Measurements from ENCODE around the gene SARS2.
A peak's percentile ranks its signal among the peaks of the same experiment; 100 is the strongest.
"Not testable (repeated sequence)": the region's sequence is repeated elsewhere in the genome, so short reads cannot be mapped to it uniquely, and the experiment has no call there.

Gene SARS2

GRCh38 chr19:38880076-38880881, 50.3 kb downstream of the SARS2 start:
- no peak overlapping the region for H3K9ac ChIP-seq (ENCODE audit: low read depth, low read length)
- H3K27ac ChIP-seq (ENCODE audit: low read length) = no peak overlapping the region
- no peaks in the 10 kb centered on the region for H3K9me3 ChIP-seq (ENCODE audit: insufficient read depth, low read depth, low read length)
- H3K27me3 ChIP-seq (ENCODE audit: insufficient read depth, low read length) = no peaks in the 10 kb centered on the region
- H3K4me3 ChIP-seq (ENCODE audit: low read length) = no peak overlapping the region
- H3K4me1 ChIP-seq (ENCODE audit: insufficient read depth, low read length) = peaks cover 3% of the 10 kb centered on the region
- H3K36me3 ChIP-seq (ENCODE audit: insufficient read depth, low read depth, low read length) = no peaks in the 10 kb centered on the region

GRCh38 chr19:38879400-38879751, 51.2 kb downstream of the SARS2 start:
- H3K27ac ChIP-seq (ENCODE audit: low read length) = no peak overlapping the region
- H3K9ac ChIP-seq (ENCODE audit: low read depth, low read length) = no peak overlapping the region

GRCh38 chr19:38878575-38879399, 51.8 kb downstream of the SARS2 start:
- no peak overlapping the region for H3K27ac ChIP-seq (ENCODE audit: low read length)
- no peak overlapping the region for H3K4me3 ChIP-seq (ENCODE audit: low read length)
- no peaks in the 10 kb centered on the region for H3K36me3 ChIP-seq (ENCODE audit: insufficient read depth, low read depth, low read length)
- peaks cover 3% of the 10 kb centered on the region for H3K4me1 ChIP-seq (ENCODE audit: insufficient read depth, low read length)
- no peak overlapping the region for H3K9ac ChIP-seq (ENCODE audit: low read depth, low read length)
- no peaks in the 10 kb centered on the region for H3K9me3 ChIP-seq (ENCODE audit: insufficient read depth, low read depth, low read length)
- H3K27me3 ChIP-seq (ENCODE audit: insufficient read depth, low read length) = no peaks in the 10 kb centered on the region

More at GRCh38 chr19:38879400-38879751, 51.2 kb downstream of the SARS2 start:
- Histone ChIP-seq H3K36me3 (ENCODE audit: insufficient read depth, low read depth, low read length) (no peaks in the 10 kb centered on the region), H3K4me1 (ENCODE audit: insufficient read depth, low read length) (peaks cover 3% of the 10 kb centered on the region), H3K4me3 (ENCODE audit: low read length) (no peak overlapping the region), H3K27me3 (ENCODE audit: insufficient read depth, low read length) (no peaks in the 10 kb centered on the region), H3K9me3 (ENCODE audit: insufficient read depth, low read depth, low read length) (no peaks in the 10 kb centered on the region)

- no peak within 1 kb of the TSS for H3K4me3 ChIP-seq (ENCODE audit: low read length)
- no peak within 1 kb of the TSS for H3K27ac ChIP-seq (ENCODE audit: low read length)
Observed at GRCh38 chr19:38877781-38878574, 52.6 kb downstream of the SARS2 start, which contains the start of gene RINL. Gene RINL (minus strand): TSS chr19:38878275. CDS start chr19:38876742, 1,533 bp downstream.

GRCh38 chr19:38875656-38876395, 54.7 kb downstream of the SARS2 start:
- Histone ChIP-seq H3K4me3 (ENCODE audit: low read length) (no peak overlapping the region), H3K9ac (ENCODE audit: low read depth, low read length) (no peak overlapping the region), H3K27me3 (ENCODE audit: insufficient read depth, low read length) (peaks cover 6% of the 10 kb centered on the region), H3K4me1 (ENCODE audit: insufficient read depth, low read length) (peaks cover 3% of the 10 kb centered on the region), H3K27ac (ENCODE audit: low read length) (no peak overlapping the region), H3K36me3 (ENCODE audit: insufficient read depth, low read depth, low read length) (no peaks in the 10 kb centered on the region), H3K9me3 (ENCODE audit: insufficient read depth, low read depth, low read length) (no peaks in the 10 kb centered on the region)

More at GRCh38 chr19:38877781-38878574, 52.6 kb downstream of the SARS2 start, which contains the start of gene RINL:
- Histone ChIP-seq H3K4me1 (ENCODE audit: insufficient read depth, low read length) (peaks cover 3% of the 10 kb centered on the region), H3K36me3 (ENCODE audit: insufficient read depth, low read depth, low read length) (no peaks in the 10 kb centered on the region), H3K27me3 (ENCODE audit: insufficient read depth, low read length) (no peaks in the 10 kb centered on the region), H3K9me3 (ENCODE audit: insufficient read depth, low read depth, low read length) (no peaks in the 10 kb centered on the region), H3K9ac (ENCODE audit: low read depth, low read length) (no peak within 1 kb of the TSS)

GRCh38 chr19:38873400-38873799, 57.2 kb downstream of the SARS2 start:
- H3K27ac ChIP-seq (ENCODE audit: low read length); H3K9me3 ChIP-seq (ENCODE audit: insufficient read depth, low read depth, low read length); H3K4me1 ChIP-seq (ENCODE audit: insufficient read depth, low read length); H3K36me3 ChIP-seq (ENCODE audit: insufficient read depth, low read depth, low read length); H3K9ac ChIP-seq (ENCODE audit: low read depth, low read length); H3K4me3 ChIP-seq (ENCODE audit: low read length): not testable (repeated sequence)
- H3K27me3 ChIP-seq (ENCODE audit: insufficient read depth, low read length) = peaks cover 29% of the 10 kb centered on the region

GRCh38 chr19:38870612-38871011, 60.0 kb downstream of the SARS2 start:
- Histone ChIP-seq H3K9me3 (ENCODE audit: insufficient read depth, low read depth, low read length) (no peaks in the 10 kb centered on the region), H3K4me1 (ENCODE audit: insufficient read depth, low read length) (no peaks in the 10 kb centered on the region)

GRCh38 chr19:38869836-38870607, 60.5 kb downstream of the SARS2 start:
- no peak overlapping the region for H3K27ac ChIP-seq (ENCODE audit: low read length)
- H3K36me3 ChIP-seq (ENCODE audit: insufficient read depth, low read depth, low read length) = no peaks in the 10 kb centered on the region
- peak overlapping the region; percentile 62 for H3K4me3 ChIP-seq (ENCODE audit: low read length)
- H3K27me3 ChIP-seq (ENCODE audit: insufficient read depth, low read length) = peaks cover 29% of the 10 kb centered on the region
- no peak overlapping the region for H3K9ac ChIP-seq (ENCODE audit: low read depth, low read length)
- no peaks in the 10 kb centered on the region for H3K9me3 ChIP-seq (ENCODE audit: insufficient read depth, low read depth, low read length)
- no peaks in the 10 kb centered on the region for H3K4me1 ChIP-seq (ENCODE audit: insufficient read depth, low read length)

More at GRCh38 chr19:38870612-38871011, 60.0 kb downstream of the SARS2 start:
- no peaks in the 10 kb centered on the region for H3K36me3 ChIP-seq (ENCODE audit: insufficient read depth, low read depth, low read length)
- peaks cover 29% of the 10 kb centered on the region for H3K27me3 ChIP-seq (ENCODE audit: insufficient read depth, low read length)
- H3K9ac ChIP-seq (ENCODE audit: low read depth, low read length) = no peak overlapping the region
- H3K27ac ChIP-seq (ENCODE audit: low read length) = no peak overlapping the region
- no peak overlapping the region for H3K4me3 ChIP-seq (ENCODE audit: low read length)

GRCh38 chr19:38869160-38869835, 61.3 kb downstream of the SARS2 start:
- peak overlapping the region; percentile 62 for H3K4me3 ChIP-seq (ENCODE audit: low read length)
- H3K4me1 ChIP-seq (ENCODE audit: insufficient read depth, low read length) = no peaks in the 10 kb centered on the region
- no peak overlapping the region for H3K27ac ChIP-seq (ENCODE audit: low read length)
- no peak overlapping the region for H3K9ac ChIP-seq (ENCODE audit: low read depth, low read length)
- H3K27me3 ChIP-seq (ENCODE audit: insufficient read depth, low read length) = peaks cover 29% of the 10 kb centered on the region
- no peaks in the 10 kb centered on the region for H3K36me3 ChIP-seq (ENCODE audit: insufficient read depth, low read depth, low read length)
- no peaks in the 10 kb centered on the region for H3K9me3 ChIP-seq (ENCODE audit: insufficient read depth, low read depth, low read length)

- Histone ChIP-seq H3K36me3 (ENCODE audit: insufficient read depth, low read depth, low read length) (no peaks in the 10 kb centered on the region), H3K27ac (ENCODE audit: low read length) (no peak overlapping the region), H3K9ac (ENCODE audit: low read depth, low read length) (no peak overlapping the region), H3K9me3 (ENCODE audit: insufficient read depth, low read depth, low read length) (no peaks in the 10 kb centered on the region), H3K4me3 (ENCODE audit: low read length) (no peak overlapping the region), H3K4me1 (ENCODE audit: insufficient read depth, low read length) (no peaks in the 10 kb centered on the region), H3K27me3 (ENCODE audit: insufficient read depth, low read length) (peaks cover 29% of the 10 kb centered on the region)
Observed at GRCh38 chr19:38868551-38868950, 62.0 kb downstream of the SARS2 start.
